PC-9 (cell line): ENCODE measurements around the gene RALGPS2. TPM values are rescaled to one million over a fixed set of nuclear protein-coding genes. Genes with fewer than 3 reads are reported as not detected.

Experiments
- Bru-seq: library from RNA; stranded (reverse); fragments of 400-500 nt; gene quantifications from one replicate; lab custom pipeline; 2021; lab: Mats Ljungman, UMichigan
- BruChase-seq, 2 experiments: library from RNA; stranded (reverse); fragments of 400-500 nt; gene quantifications; one replicate each; lab custom pipeline; 2021; lab: Mats Ljungman, UMichigan
- BruUV-seq: library from RNA; stranded (reverse); fragments of 400-500 nt; replicated peaks from 2 replicates; lab custom pipeline; 2021; lab: Mats Ljungman, UMichigan
- CTCF ChIA-PET: fragments of 300-600 bp; sonication (Branson Sonifier 250); formaldehyde crosslinking; loops from one replicate; lab custom pipeline; 2022; ENCODE audit warnings: antibody characterized with exemption; lab: Charles Lee
- POLR2A ChIA-PET: fragments of 300-600 bp; sonication (Branson Sonifier 250); formaldehyde crosslinking; loops from one replicate; lab custom pipeline; 2022; ENCODE audit warnings: antibody characterized with exemption; ENCODE audit not compliant: unreplicated experiment; lab: Charles Lee
- DNase-seq, 2 experiments: peaks; one replicate each; pipeline versions ENCODE4 v3.0.0 to v3.0.0-alpha.2; 2015 to 2022; ENCODE audit warnings: mixed read lengths in 1 of 2
- H2AFZ ChIP-seq: fragments of 200-600 bp; sonication (generic); 2 replicates; pipeline ENCODE4 v1.8.1; 2017; ENCODE audit warnings: antibody characterized with exemption
- H3F3A ChIP-seq: fragments of 200-600 bp; sonication (generic); 2 replicates; pipeline ENCODE4 v1.8.1; 2017; ENCODE audit warnings: antibody characterized with exemption, mild to moderate bottlenecking, low read depth; ENCODE audit not compliant: insufficient read depth
- H3K27ac ChIP-seq: fragments of 200-600 bp; sonication (generic); 2 replicates; pipeline ENCODE4 v1.6.1; 2016; ENCODE audit warnings: mixed run types
- H3K27me3 ChIP-seq: fragments of 200-600 bp; sonication (generic); 2 replicates; pipeline ENCODE4 v1.6.1; 2016; ENCODE audit warnings: low read depth, mixed run types; ENCODE audit not compliant: insufficient read depth
- H3K36me3 ChIP-seq: fragments of 200-600 bp; sonication (generic); 2 replicates; pipeline ENCODE4 v1.6.1; 2016; ENCODE audit warnings: low read depth, mixed run types
- H3K4me1 ChIP-seq: fragments of 200-600 bp; sonication (generic); replicated peaks from 2 replicates; pipeline ENCODE4 v1.6.1; 2016; ENCODE audit warnings: mixed run types; ENCODE audit not compliant: insufficient read depth
- H3K4me2 ChIP-seq: fragments of 200-600 bp; sonication (generic); 2 replicates; pipeline ENCODE4 v1.6.1; 2017; ENCODE audit warnings: mixed run types
- H3K4me3 ChIP-seq: fragments of 200-600 bp; sonication (generic); 2 replicates; pipeline ENCODE4 v1.6.1; 2016; ENCODE audit warnings: mixed run types
- H3K79me2 ChIP-seq: fragments of 200-600 bp; sonication (generic); 2 replicates; pipeline ENCODE4 v1.6.1; 2017; ENCODE audit warnings: low read depth, mixed run types
- H3K9me2 ChIP-seq: fragments of 200-600 bp; sonication (generic); 2 replicates; pipeline ENCODE4 v1.8.1; 2017; ENCODE audit warnings: mild to moderate bottlenecking; ENCODE audit not compliant: insufficient read depth
- H3K9me3 ChIP-seq: fragments of 200-600 bp; sonication (generic); 2 replicates; pipeline ENCODE4 v1.8.1; 2016; ENCODE audit warnings: low read depth; ENCODE audit not compliant: insufficient read depth
- H4K20me1 ChIP-seq: fragments of 200-600 bp; sonication (generic); 2 replicates; pipeline ENCODE4 v1.8.1; 2017; ENCODE audit not compliant: insufficient read depth
- CTCF ChIP-seq: fragments of 200-600 bp; sonication (generic); conservative IDR thresholded peaks from 2 replicates; pipeline ENCODE4 v1.6.1; 2017; ENCODE audit warnings: mixed run types, antibody characterized with exemption, mild to moderate bottlenecking, moderate library complexity
- EZH2 ChIP-seq: fragments of 200-600 bp; sonication (generic); IDR thresholded peaks from 2 replicates; pipeline ENCODE4 v1.8.0; 2017; ENCODE audit warnings: antibody characterized with exemption, low read depth
- intact Hi-C: fragments of 100-400 bp; cut with micrococcal nuclease; formaldehyde crosslinking; loops from one replicate; pipeline ENCODE4 v1.10.0; 2022; ENCODE audit not compliant: unreplicated experiment
- long read RNA-seq: library from polyadenylated mRNA; stranded (forward); transcript quantifications from one replicate; pipeline ENCODE4 v2.0.0, GENCODE V29; 2022
- total RNA-seq: library from RNA; stranded (reverse); gene quantifications from 2 replicates; pipeline ENCODE4 v1.2.3, GENCODE V29; 2021

RALGPS2 gene
- 49.8 and 62.4 TPM in 2 replicates for total RNA-seq
- percentile 92 among the genes with signal in this experiment for Bru-seq, nascent RNA
- percentile 92 among the genes with signal in this experiment for BruChase-seq, experiment 1, labeled RNA remaining after a 2-hour chase
- percentile 77 among the genes with signal in this experiment for BruChase-seq, experiment 2, labeled RNA remaining after a 6-hour chase
- long read RNA-seq, full-length matches to known transcripts = 10 of 25 reads
- long read RNA-seq, partial matches to known transcripts = 3 of 25 reads
- long read RNA-seq, other reads (novel, unspliced or antisense) = 12 of 25 reads

GRCh38 chr1:178724728-178725465, at the start of gene RALGPS2:
TSS of gene RALGPS2 (plus strand) at chr1:178725244. CDS start at chr1:178776765, 51,521 bp downstream.
- Histone ChIP-seq H3F3A (peaks cover 12% of the 10 kb centered on the region), H3K27ac (peak within 1 kb of the TSS; percentile 83), H4K20me1 (no peaks in the 10 kb centered on the region), H3K4me1 (peaks cover 36% of the 10 kb centered on the region), H3K9me2 (no peaks in the 10 kb centered on the region), H3K79me2 (peaks cover 42% of the 10 kb centered on the region), H3K36me3 (peaks cover 3% of the 10 kb centered on the region; the same call in 1 of the 2 replicates), H3K9me3 (no peaks in the 10 kb centered on the region), H3K27me3 (no peaks in the 10 kb centered on the region), H2AFZ (peak within 1 kb of the TSS; percentile 86), H3K4me3 (peak within 1 kb of the TSS; percentile 84), H3K4me2 (peak within 1 kb of the TSS; percentile 93)
- CTCF ChIA-PET = interaction anchor here (0.6 to 0.7 kb wide), 2 partner anchors 116 to 187 kb away, joined by 4 to 8 read pairs; no protein-coding TSS in a partner anchor
- POLR2A ChIA-PET = interaction anchor here (0.6 to 1.1 kb wide), 11 partner anchors 15 to 1266 kb away, joined by 3 to 13 read pairs (median 5); no protein-coding TSS in a partner anchor
- TF ChIP-seq CTCF (no peak), EZH2 (no peak)
- no TSS peak for BruUV-seq
- DNase-seq = peak; percentile 57 to 65
- intact Hi-C loops = loop anchor here (5.0 kb wide), 2 partner anchors 68 to 292 kb away; no protein-coding TSS in a partner anchor

- BruUV-seq = no TSS peak
- Histone ChIP-seq H4K20me1 (no peaks in the 10 kb centered on the region), H3K27me3 (no peaks in the 10 kb centered on the region), H2AFZ (no peak overlapping the region), H3K79me2 (no peaks in the 10 kb centered on the region), H3K9me3 (peaks cover 11% of the 10 kb centered on the region; the same call in 1 of the 2 replicates), H3F3A (peaks cover 6% of the 10 kb centered on the region; the same call in 1 of the 2 replicates), H3K9me2 (no peaks in the 10 kb centered on the region), H3K4me3 (no peak overlapping the region), H3K4me2 (no peak overlapping the region), H3K27ac (no peak overlapping the region), H3K4me1 (peaks cover 24% of the 10 kb centered on the region), H3K36me3 (peaks cover 10% of the 10 kb centered on the region; the same call in 1 of the 2 replicates)
- no peak for TF ChIP-seq CTCF
- no peak for TF ChIP-seq EZH2
- CTCF ChIA-PET = no interaction called here
- intact Hi-C loops = no loop called here
- POLR2A ChIA-PET = interaction anchor here (0.6 kb wide), 1 partner anchor 41 kb away, joined by 4 read pairs; no protein-coding TSS in a partner anchor
- no peak for DNase-seq
These were observed 45.8 kb upstream of the RALGPS2 start for GRCh38 chr1:178679237-178679636.

GRCh38 chr1:178682429-178682828, 42.6 kb upstream of the RALGPS2 start:
- Histone ChIP-seq H2AFZ (no peak overlapping the region), H3K4me3 (no peak overlapping the region), H3K27ac (peak overlapping the region; percentile 96), H3K4me2 (0 out of 2 replicates have a peak overlapping the region, but pooled peaks have one; percentile 72), H3K27me3 (no peaks in the 10 kb centered on the region), H3K79me2 (no peaks in the 10 kb centered on the region), H3K9me2 (no peaks in the 10 kb centered on the region), H3K4me1 (peaks cover 49% of the 10 kb centered on the region), H3F3A (peaks cover 18% of the 10 kb centered on the region), H4K20me1 (no peaks in the 10 kb centered on the region), H3K36me3 (peaks cover 10% of the 10 kb centered on the region; the same call in 1 of the 2 replicates), H3K9me3 (peaks cover 17% of the 10 kb centered on the region; the same call in 1 of the 2 replicates)
- intact Hi-C loops = no loop called here
- no peak for DNase-seq
- ChIA-PET CTCF (no interaction called here), POLR2A (no interaction called here)
- TF ChIP-seq EZH2 (no peak), CTCF (no peak)
- BruUV-seq = no TSS peak
